ENCODE data around the gene TMPO.
"Not testable (repeated sequence)": the region's sequence is repeated elsewhere in the genome, so short reads cannot be mapped to it uniquely, and the experiment has no call there.

The TMPO gene

GRCh38 chr12:98579835-98580234, 64.4 kb downstream of the TMPO start:
- DNase-seq = no peak

GRCh38 chr12:98580695-98581094, 65.3 kb downstream of the TMPO start:
- no peak for DNase-seq

- DNase-seq = no peak
Measured at GRCh38 chr12:98581101-98581500, 65.7 kb downstream of the TMPO start.

GRCh38 chr12:98582093-98582492, 66.7 kb downstream of the TMPO start:
- DNase-seq = no peak

GRCh38 chr12:98587084-98587483, 71.7 kb downstream of the TMPO start:
- no peak for DNase-seq

- DNase-seq = no peak
Measured at GRCh38 chr12:98591209-98591608, 75.8 kb downstream of the TMPO start.

GRCh38 chr12:98592825-98593322, 77.5 kb downstream of the TMPO start:
- peak; percentile 16 for DNase-seq

GRCh38 chr12:98593351-98594049, 78.1 kb downstream of the TMPO start, which contains the start of gene SLC25A3:
Gene SLC25A3 (plus strand): TSS chr12:98593686. CDS start chr12:98593979, 293 bp downstream.
- peak; percentile 99 for DNase-seq

- peak; percentile 54 for DNase-seq
Measured at GRCh38 chr12:98594050-98594835, 78.9 kb downstream of the TMPO start.

GRCh38 chr12:98595243-98595988, 80.0 kb downstream of the TMPO start:
- no peak for DNase-seq

GRCh38 chr12:98597313-98597712, 81.9 kb downstream of the TMPO start:
- not testable (repeated sequence) for DNase-seq
